ENCODE results near the gene RBP3. TPM values are rescaled to one million over a fixed set of nuclear protein-coding genes. Genes with fewer than 3 reads are reported as not detected.

RBP3 gene
- total RNA-seq, 4 donors from 2014 or later, result not detected

DNA sequence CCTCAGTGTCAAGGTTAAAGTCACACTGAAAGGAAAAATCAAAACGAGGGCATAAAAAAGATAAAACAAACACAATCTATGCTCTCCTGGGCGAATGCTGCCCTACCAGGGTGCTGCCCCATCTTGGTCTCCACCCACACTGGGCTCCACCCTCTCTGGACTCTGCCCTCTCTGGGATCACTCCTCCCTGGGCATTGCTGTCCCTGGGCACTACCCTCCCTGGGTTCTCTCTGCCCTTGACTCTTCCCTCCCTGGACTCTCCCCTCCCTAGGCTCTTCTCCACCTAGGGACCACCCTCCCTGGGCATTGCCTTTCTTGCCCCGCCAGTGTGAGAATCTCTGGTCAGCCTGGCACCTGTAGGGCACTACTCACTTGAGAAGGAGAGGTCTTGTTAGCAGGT, 17.4 kb upstream of the RBP3 start:
- DNase-seq (no peak), ATAC-seq (no peak)
- in situ Hi-C loops (cut with MboI; ENCODE audit: low sequenced_read_pairs in 4 of 4), result no loop called here
- Histone ChIP-seq H3K27ac (no peak overlapping the region), H3K27me3 (no peaks in the 10 kb centered on the region), H3K4me1 (no peaks in the 10 kb centered on the region), H3K9me3 (no peaks in the 10 kb centered on the region), H3K4me3 (no peak overlapping the region), H3K36me3 (no peaks in the 10 kb centered on the region)
- TF ChIP-seq POLR2A (IDR thresholded peaks at IDR 0.05), result no peak
- TF ChIP-seq, protein P1, sequence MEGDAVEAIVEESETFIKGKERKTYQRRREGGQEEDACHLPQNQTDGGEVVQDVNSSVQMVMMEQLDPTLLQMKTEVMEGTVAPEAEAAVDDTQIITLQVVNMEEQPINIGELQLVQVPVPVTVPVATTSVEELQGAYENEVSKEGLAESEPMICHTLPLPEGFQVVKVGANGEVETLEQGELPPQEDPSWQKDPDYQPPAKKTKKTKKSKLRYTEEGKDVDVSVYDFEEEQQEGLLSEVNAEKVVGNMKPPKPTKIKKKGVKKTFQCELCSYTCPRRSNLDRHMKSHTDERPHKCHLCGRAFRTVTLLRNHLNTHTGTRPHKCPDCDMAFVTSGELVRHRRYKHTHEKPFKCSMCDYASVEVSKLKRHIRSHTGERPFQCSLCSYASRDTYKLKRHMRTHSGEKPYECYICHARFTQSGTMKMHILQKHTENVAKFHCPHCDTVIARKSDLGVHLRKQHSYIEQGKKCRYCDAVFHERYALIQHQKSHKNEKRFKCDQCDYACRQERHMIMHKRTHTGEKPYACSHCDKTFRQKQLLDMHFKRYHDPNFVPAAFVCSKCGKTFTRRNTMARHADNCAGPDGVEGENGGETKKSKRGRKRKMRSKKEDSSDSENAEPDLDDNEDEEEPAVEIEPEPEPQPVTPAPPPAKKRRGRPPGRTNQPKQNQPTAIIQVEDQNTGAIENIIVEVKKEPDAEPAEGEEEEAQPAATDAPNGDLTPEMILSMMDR (IDR thresholded peaks at IDR 0.05 in 4 of 5, conservative IDR thresholded peaks at IDR 0.05 in 1 of 5), result no peak
- intact Hi-C loops (cut with DNase I; ENCODE audit: low total_unique reads), result no loop called here

DNA sequence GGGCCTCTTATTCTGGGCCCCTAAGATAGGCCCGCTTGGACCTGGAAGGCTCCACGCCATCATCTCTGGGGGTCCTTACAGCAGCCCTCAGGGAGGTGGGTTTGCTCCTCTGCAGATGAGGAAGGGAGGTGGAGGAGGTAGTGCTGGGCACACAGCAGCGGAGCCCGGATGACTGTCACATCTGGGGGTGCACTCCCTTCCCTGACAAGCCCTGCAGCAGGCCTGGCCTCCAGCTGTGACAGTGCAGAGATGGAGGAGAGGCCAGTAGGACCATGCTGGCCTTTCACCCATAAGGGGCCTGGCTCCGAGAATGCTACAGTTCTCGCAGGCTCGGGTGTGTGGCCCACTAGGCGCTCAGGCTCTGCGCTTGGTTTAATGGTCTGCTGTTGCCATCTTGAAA, 16.7 kb upstream of the RBP3 start:
- H3K27me3 ChIP-seq, result no peaks in the 10 kb centered on the region
- no peak for DNase-seq
- no peaks in the 10 kb centered on the region for H3K9me3 ChIP-seq

DNA sequence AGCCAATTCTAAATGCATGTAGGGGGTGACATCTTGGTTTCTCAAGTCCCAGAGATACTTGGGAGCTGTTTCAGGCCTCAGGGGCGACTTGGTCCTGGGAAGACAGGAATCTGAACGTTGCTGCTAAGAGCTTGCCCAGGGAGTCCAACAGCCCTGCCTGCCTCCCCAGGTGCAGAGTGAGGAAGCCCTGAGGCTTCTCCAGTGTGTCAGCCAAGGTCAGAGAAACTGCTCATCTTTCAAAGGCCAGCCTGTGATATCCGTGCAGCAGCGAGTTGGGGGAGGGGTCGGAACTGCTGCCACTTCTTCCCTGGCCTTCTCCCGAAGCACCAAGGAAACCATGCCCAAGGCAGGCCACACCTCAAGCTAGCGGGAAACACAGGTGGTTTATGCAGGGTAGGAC, 16.2 kb upstream of the RBP3 start:
- intact Hi-C loops (cut with DNase I; ENCODE audit: low total_unique reads), result no loop called here
- in situ Hi-C loops (cut with MboI; ENCODE audit: low sequenced_read_pairs in 4 of 4), result no loop called here
- no peak for TF ChIP-seq POLR2A (IDR thresholded peaks at IDR 0.05)
- TF ChIP-seq, protein P1 (IDR thresholded peaks at IDR 0.05 in 4 of 5, conservative IDR thresholded peaks at IDR 0.05 in 1 of 5), result no peak
- no peaks in the 10 kb centered on the region for H3K9me3 ChIP-seq
- H3K4me1 ChIP-seq, result no peaks in the 10 kb centered on the region
- H3K36me3 ChIP-seq, result no peaks in the 10 kb centered on the region
- ATAC-seq (no peak), DNase-seq (no peak)
- H3K4me3 ChIP-seq, result no peak overlapping the region
- H3K27ac ChIP-seq, result no peak overlapping the region
- no peaks in the 10 kb centered on the region for H3K27me3 ChIP-seq

More for the DNA sequence above, 16.7 kb upstream of the RBP3 start:
- intact Hi-C loops (cut with DNase I; ENCODE audit: low total_unique reads), result no loop called here
- no peak overlapping the region for H3K27ac ChIP-seq
- H3K36me3 ChIP-seq, result no peaks in the 10 kb centered on the region
- no peak overlapping the region for H3K4me3 ChIP-seq
- ATAC-seq, result no peak
- no peaks in the 10 kb centered on the region for H3K4me1 ChIP-seq
- in situ Hi-C loops (cut with MboI; ENCODE audit: low sequenced_read_pairs in 4 of 4), result no loop called here
- TF ChIP-seq, protein P1 (IDR thresholded peaks at IDR 0.05 in 4 of 5, conservative IDR thresholded peaks at IDR 0.05 in 1 of 5), result no peak
- TF ChIP-seq POLR2A (IDR thresholded peaks at IDR 0.05), result no peak

DNA sequence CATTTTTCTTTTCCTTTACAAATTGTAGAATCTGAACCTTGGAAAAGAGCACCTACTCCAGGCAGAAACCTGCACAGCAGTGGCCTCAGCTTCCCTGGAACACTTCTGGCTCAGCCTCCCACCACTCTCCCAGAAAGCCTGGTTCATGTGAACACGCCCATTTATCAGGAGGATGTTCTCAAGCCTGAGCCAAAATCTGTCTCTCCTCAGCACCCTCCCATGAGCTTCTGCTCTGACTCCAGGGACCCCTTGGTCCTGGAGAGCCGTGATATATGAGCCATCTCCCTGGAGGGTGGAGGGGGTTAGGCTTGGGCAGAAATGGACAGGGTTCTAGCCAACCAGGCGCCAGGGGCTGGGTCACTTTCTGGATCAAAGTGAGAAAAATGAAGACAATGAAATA, 15.8 kb upstream of the RBP3 start:
- intact Hi-C loops (cut with DNase I; ENCODE audit: low total_unique reads), result no loop called here
- ATAC-seq, result no peak
- Histone ChIP-seq H3K27ac (no peak overlapping the region), H3K36me3 (no peaks in the 10 kb centered on the region), H3K4me3 (no peak overlapping the region), H3K9me3 (no peaks in the 10 kb centered on the region), H3K27me3 (no peaks in the 10 kb centered on the region), H3K4me1 (no peaks in the 10 kb centered on the region)
- no peak for DNase-seq
- in situ Hi-C loops (cut with MboI; ENCODE audit: low sequenced_read_pairs in 4 of 4), result no loop called here
- TF ChIP-seq, protein P1 (IDR thresholded peaks at IDR 0.05 in 4 of 5, conservative IDR thresholded peaks at IDR 0.05 in 1 of 5), result no peak
- TF ChIP-seq POLR2A (IDR thresholded peaks at IDR 0.05), result no peak

DNA sequence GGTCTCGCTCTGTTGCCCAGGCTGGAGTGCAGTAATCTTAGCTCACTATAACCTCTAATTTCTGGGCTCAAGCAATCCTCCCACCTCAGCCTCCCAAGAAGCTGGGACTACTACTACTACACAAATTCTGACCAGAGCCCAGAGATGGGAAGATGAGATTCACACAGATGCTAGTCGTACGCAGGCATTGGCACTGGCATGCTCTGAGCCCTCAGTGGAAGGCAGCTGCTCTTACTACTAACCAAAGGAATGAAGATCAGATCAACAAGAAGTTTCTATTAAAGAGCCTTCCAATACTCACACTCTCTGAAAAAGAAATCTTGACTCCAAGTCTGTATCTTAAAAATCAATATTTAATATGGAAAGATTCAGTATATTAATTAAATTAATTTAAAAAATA, 15.2 kb upstream of the RBP3 start:
- in situ Hi-C loops (cut with MboI; ENCODE audit: low sequenced_read_pairs in 4 of 4) (no loop called here), intact Hi-C loops (cut with DNase I; ENCODE audit: low total_unique reads) (no loop called here)
- Histone ChIP-seq H3K4me1 (no peaks in the 10 kb centered on the region), H3K36me3 (no peaks in the 10 kb centered on the region), H3K27me3 (no peaks in the 10 kb centered on the region), H3K4me3 (no peak overlapping the region), H3K9me3 (no peaks in the 10 kb centered on the region), H3K27ac (no peak overlapping the region)
- TF ChIP-seq, protein P1 (IDR thresholded peaks at IDR 0.05 in 4 of 5, conservative IDR thresholded peaks at IDR 0.05 in 1 of 5), result no peak
- no peak for TF ChIP-seq POLR2A (IDR thresholded peaks at IDR 0.05)
- ATAC-seq, result no peak
- DNase-seq, result no peak

All from gastrocnemius medialis (tissue), 4 donors.